Neural crest cell (in vitro differentiated cells): ENCODE measurements around the gene CREB5. TPM values are rescaled to one million over a fixed set of nuclear protein-coding genes. Genes with fewer than 3 reads are reported as not detected.
"Not testable (repeated sequence)": the region's sequence is repeated elsewhere in the genome, so short reads cannot be mapped to it uniquely, and the experiment has no call there.

Source experiments
- DNase-seq: peaks from one replicate; pipeline ENCODE4 v3.0.0; 2021; ENCODE audit warnings: low read depth, mixed read lengths, low spot score
- H3K27ac Mint-ChIP-seq: one replicate; pipeline ENCODE4 v1.8.0; 2021; ENCODE audit warnings: mild to moderate bottlenecking, mixed read lengths; ENCODE audit not compliant: unreplicated experiment
- H3K27me3 Mint-ChIP-seq: 2 replicates; pipeline ENCODE4 v1.8.0; 2021; ENCODE audit warnings: low read depth, mild to moderate bottlenecking, mixed read lengths
- H3K36me3 Mint-ChIP-seq: 2 replicates; pipeline ENCODE4 v1.8.0; 2021; ENCODE audit warnings: low read depth, mild to moderate bottlenecking, mixed read lengths
- H3K4me1 Mint-ChIP-seq: 2 replicates; pipeline ENCODE4 v1.8.0; 2021; ENCODE audit warnings: mixed read lengths
- H3K4me3 Mint-ChIP-seq: one replicate; pipeline ENCODE4 v1.8.0; 2021; ENCODE audit warnings: mild to moderate bottlenecking, mixed read lengths
- H3K9me3 Mint-ChIP-seq: 2 replicates; pipeline ENCODE4 v1.8.0; 2021; ENCODE audit warnings: mixed read lengths
- total RNA-seq: library from RNA; stranded (reverse); gene quantifications from 2 replicates; pipeline ENCODE4 v1.2.1, GENCODE V29; 2021
- TF ChIP-seq, protein P1 (sequence below): fragments of 200-600 bp; sonication (generic); conservative IDR thresholded peaks from 2 replicates; pipeline ENCODE4 v1.5.0; 2021; ENCODE audit warnings: antibody characterized with exemption, mild to moderate bottlenecking

The CREB5 gene
- total RNA-seq, 1 donor from 2014 or later = 8.3 TPM

DNA sequence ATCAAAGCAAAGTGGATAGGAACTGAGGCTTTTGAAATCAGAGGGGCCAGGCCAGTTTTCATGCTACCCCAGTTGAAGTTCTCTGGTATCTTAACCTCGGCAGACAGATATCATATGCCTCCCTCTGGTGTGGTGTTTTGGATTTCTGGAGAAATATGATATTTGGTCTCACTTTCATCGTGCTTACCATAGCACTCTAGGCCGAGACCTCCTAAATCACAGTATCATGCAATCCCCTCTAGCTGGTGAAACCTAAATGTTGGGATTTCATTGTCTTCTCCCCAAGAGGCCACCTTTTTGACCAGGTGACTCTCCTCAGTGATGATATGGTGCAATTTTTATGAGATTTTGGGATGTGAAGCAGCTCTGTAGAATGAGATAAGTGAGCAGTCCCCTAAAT, 183.5 kb downstream of the CREB5 start:
- H3K27ac Mint-ChIP-seq = no peak overlapping the region
- no peaks in the 10 kb centered on the region for H3K36me3 Mint-ChIP-seq
- no peaks in the 10 kb centered on the region for H3K27me3 Mint-ChIP-seq
- TF ChIP-seq, protein P1, sequence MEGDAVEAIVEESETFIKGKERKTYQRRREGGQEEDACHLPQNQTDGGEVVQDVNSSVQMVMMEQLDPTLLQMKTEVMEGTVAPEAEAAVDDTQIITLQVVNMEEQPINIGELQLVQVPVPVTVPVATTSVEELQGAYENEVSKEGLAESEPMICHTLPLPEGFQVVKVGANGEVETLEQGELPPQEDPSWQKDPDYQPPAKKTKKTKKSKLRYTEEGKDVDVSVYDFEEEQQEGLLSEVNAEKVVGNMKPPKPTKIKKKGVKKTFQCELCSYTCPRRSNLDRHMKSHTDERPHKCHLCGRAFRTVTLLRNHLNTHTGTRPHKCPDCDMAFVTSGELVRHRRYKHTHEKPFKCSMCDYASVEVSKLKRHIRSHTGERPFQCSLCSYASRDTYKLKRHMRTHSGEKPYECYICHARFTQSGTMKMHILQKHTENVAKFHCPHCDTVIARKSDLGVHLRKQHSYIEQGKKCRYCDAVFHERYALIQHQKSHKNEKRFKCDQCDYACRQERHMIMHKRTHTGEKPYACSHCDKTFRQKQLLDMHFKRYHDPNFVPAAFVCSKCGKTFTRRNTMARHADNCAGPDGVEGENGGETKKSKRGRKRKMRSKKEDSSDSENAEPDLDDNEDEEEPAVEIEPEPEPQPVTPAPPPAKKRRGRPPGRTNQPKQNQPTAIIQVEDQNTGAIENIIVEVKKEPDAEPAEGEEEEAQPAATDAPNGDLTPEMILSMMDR = no peak
- no peak for DNase-seq
- no peaks in the 10 kb centered on the region for H3K4me1 Mint-ChIP-seq
- no peak overlapping the region for H3K4me3 Mint-ChIP-seq
- H3K9me3 Mint-ChIP-seq = no peaks in the 10 kb centered on the region

DNA sequence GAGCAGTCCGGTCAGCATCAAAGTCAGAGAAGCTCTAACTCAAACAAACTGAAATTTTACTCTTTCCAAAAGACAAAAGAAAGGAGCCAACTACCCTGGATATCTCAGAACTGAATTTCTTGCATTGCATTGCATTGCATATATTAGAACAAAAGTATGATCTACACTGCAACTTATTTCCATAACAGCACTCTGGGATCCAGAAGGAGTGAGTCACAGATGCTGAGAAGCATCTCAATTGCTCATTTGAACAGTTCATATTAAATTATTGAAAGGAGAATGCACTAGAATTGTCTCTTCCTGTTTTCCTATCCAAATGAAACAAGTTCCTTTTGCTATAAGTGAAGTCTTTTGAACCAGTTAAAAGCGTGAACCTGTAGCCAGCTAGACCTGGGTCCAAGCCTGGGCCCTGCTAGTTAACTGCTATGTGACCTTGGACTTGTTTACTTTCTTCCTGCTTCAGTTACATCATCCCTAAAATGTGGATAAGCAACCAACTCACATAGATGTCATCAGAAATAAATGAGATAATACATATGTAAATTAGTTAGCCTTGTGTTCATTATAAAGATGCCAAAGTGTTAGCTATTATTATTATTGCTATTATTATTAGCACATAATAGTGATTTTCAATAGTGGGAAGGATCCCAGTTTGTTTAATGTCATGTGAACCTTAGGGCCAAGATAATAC, 184.1 kb downstream of the CREB5 start:
- peaks cover under 1% of the 10 kb centered on the region for H3K9me3 Mint-ChIP-seq
- TF ChIP-seq, protein P1 = no peak

DNA sequence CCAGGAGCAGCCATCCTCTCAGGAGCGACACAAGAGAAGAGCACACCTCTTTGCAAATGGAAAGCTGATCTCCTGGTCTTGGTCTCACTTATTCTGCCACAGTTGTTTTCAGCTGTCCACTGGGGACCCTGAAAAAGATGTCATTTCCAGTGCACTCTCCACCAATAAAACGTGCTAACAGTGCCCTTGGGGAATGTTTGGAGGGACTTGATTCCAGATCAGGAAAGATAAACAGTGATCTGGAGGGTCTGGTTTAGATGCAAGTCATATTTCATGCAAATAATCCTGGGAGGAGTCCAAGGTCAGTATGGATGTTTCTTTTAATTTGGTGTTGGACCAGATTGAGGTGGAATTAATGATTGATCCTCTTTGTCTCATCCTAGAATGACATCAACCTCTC, 185.0 kb downstream of the CREB5 start:
- Mint-ChIP-seq H3K4me3 (no peak overlapping the region), H3K9me3 (peaks cover 2% of the 10 kb centered on the region), H3K27ac (no peak overlapping the region), H3K27me3 (no peaks in the 10 kb centered on the region), H3K4me1 (no peaks in the 10 kb centered on the region), H3K36me3 (no peaks in the 10 kb centered on the region)
- TF ChIP-seq, protein P1 = no peak
- no peak for DNase-seq

More for the DNA sequence above, 184.1 kb downstream of the CREB5 start:
- no peaks in the 10 kb centered on the region for H3K36me3 Mint-ChIP-seq
- H3K4me1 Mint-ChIP-seq = no peaks in the 10 kb centered on the region
- DNase-seq = no peak
- H3K27ac Mint-ChIP-seq = no peak overlapping the region
- H3K27me3 Mint-ChIP-seq = no peaks in the 10 kb centered on the region
- no peak overlapping the region for H3K4me3 Mint-ChIP-seq

DNA sequence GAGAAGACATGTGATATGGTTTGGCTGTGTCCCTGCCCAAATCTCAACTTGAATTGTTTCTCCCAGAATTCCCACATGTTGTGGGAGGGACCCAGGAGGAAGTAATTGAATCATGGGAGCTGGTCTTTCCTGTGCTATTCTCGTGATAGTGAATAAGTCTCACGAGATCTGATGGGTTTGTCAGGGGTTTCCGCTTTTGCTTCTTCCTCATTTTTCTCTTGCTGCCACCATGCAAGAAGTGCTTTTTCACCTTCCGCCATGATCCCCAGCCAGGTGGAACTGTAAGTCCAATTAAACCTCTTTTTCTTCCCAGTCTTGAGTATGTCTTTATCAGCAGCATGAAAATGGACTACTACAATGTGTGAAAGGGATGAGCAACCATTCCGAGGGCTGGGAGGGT, 185.7 kb downstream of the CREB5 start:
- not testable (repeated sequence) for H3K4me3 Mint-ChIP-seq, H3K36me3 Mint-ChIP-seq, H3K27me3 Mint-ChIP-seq, DNase-seq, H3K27ac Mint-ChIP-seq, H3K9me3 Mint-ChIP-seq, H3K4me1 Mint-ChIP-seq

DNA sequence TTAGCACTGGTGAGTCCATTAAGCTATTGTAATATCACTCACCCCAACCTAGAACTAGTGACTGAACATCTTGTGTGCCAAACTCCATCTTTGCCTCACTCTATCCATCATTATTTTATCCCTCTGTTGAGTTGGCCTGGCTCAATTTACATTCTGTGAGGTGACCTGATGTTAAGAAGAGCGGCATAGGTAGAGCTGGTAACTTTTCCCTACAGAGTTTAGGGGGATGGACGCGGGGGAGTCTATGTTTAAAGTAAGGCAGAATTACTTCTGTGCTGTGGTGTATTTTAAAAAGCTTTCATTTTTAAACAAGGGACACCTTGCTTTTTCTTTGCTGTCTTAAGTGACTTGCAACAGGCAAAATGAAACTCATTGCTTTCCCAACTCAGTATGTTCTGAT, 186.3 kb downstream of the CREB5 start:
- TF ChIP-seq, protein P1 = no peak
- Mint-ChIP-seq H3K4me3 (no peak overlapping the region), H3K36me3 (no peaks in the 10 kb centered on the region), H3K27ac (no peak overlapping the region), H3K4me1 (no peaks in the 10 kb centered on the region), H3K9me3 (peaks cover 2% of the 10 kb centered on the region), H3K27me3 (no peaks in the 10 kb centered on the region)
- no peak for DNase-seq

DNA sequence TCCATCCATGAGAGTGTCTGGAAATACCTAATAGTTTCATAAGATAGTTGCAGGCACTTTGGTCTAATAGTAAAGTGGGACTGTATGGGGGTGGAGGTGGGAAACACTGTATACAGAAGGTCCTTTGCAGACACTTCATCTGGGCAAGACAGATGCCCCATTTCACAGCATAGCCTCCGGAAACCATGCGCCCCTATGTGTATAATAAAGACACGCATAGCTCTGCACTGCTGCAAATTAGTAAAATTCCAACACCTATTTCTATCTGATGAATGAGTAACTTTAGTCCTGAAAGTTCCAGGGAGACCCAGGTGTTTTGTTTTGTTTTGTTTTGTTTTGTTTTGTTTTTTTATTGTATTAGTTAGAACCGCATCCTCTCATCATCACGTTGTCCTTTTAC, 187.1 kb downstream of the CREB5 start:
- Mint-ChIP-seq H3K27me3 (no peaks in the 10 kb centered on the region), H3K36me3 (no peaks in the 10 kb centered on the region), H3K27ac (no peak overlapping the region), H3K4me3 (no peak overlapping the region), H3K9me3 (peaks cover 2% of the 10 kb centered on the region), H3K4me1 (no peaks in the 10 kb centered on the region)
- no peak for DNase-seq
- TF ChIP-seq, protein P1 = no peak
